GM23338 (cell line): Measurements from ENCODE around the gene TANGO2.

ENCODE experiments used
- CREB1 ChIP-seq: fragments of 250-450 bp; sonication (Bioruptor Pico); IDR thresholded peaks from 2 replicates; pipeline ENCODE4 v1.5.0; 2020; ENCODE audit warnings: low read depth, mild to moderate bottlenecking, moderate library complexity
- EZH2 ChIP-seq: fragments of 200-600 bp; sonication (generic); IDR thresholded peaks from one replicate; pipeline ENCODE4 v1.8.0; 2017; ENCODE audit warnings: antibody characterized with exemption, mild to moderate bottlenecking, low read depth; ENCODE audit not compliant: unreplicated experiment
- EZH2phosphoT487 ChIP-seq: fragments of 200-600 bp; sonication (generic); IDR thresholded peaks from one replicate; pipeline ENCODE4 v1.8.1; 2018; ENCODE audit warnings: antibody characterized with exemption; ENCODE audit not compliant: unreplicated experiment
- JUNB ChIP-seq: IDR thresholded peaks from one replicate; pipeline ENCODE4 v1.6.1; 2016; ENCODE audit warnings: antibody characterized with exemption; ENCODE audit not compliant: unreplicated experiment
- POLR2AphosphoS5 ChIP-seq: IDR thresholded peaks from 2 replicates; pipeline ENCODE4 v1.6.1; 2016; ENCODE audit warnings: antibody characterized with exemption, low read depth
- TF ChIP-seq, protein P1 (sequence below), 2 experiments: fragments of 200-600 bp in 1 of 2; sonication (generic) in 1 of 2; conservative IDR thresholded peaks; 2 replicates each; pipeline versions ENCODE4 v1.5.1 to v1.6.1; 2016 to 2017; ENCODE audit warnings: antibody characterized with exemption in 2 of 2, low read depth in 2 of 2, mild to moderate bottlenecking in 2 of 2, moderate library complexity in 1 of 2

DNA sequence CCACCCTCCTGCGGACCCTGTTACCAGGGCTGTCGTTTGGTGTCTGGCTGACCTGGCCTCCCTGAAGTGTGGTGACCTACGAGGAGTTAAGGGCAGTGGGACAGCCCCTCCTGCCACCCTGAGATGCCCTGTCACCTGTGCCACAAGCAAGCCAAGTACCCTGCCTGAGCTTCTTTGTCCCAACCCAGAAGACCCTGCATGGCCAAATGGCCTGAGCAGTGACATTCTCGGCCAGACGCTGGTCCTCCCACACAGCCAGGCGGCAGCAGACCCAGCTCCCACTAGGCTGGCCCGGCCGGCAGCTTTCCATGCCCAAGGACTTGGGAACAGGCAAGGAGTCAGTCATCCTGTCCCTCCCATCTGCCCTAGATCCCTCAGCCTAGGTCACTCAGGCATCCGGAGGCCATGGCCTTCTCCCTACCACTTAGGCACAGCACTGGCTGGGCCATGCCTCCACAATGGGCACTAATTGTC is 11.9 kb upstream of the TANGO2 start:
- TF ChIP-seq, protein P1, sequence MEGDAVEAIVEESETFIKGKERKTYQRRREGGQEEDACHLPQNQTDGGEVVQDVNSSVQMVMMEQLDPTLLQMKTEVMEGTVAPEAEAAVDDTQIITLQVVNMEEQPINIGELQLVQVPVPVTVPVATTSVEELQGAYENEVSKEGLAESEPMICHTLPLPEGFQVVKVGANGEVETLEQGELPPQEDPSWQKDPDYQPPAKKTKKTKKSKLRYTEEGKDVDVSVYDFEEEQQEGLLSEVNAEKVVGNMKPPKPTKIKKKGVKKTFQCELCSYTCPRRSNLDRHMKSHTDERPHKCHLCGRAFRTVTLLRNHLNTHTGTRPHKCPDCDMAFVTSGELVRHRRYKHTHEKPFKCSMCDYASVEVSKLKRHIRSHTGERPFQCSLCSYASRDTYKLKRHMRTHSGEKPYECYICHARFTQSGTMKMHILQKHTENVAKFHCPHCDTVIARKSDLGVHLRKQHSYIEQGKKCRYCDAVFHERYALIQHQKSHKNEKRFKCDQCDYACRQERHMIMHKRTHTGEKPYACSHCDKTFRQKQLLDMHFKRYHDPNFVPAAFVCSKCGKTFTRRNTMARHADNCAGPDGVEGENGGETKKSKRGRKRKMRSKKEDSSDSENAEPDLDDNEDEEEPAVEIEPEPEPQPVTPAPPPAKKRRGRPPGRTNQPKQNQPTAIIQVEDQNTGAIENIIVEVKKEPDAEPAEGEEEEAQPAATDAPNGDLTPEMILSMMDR (conservative IDR thresholded peaks at IDR 0.05; ENCODE audit: low read depth in 2 of 2), result no peak
- no peak for TF ChIP-seq EZH2phosphoT487
- TF ChIP-seq CREB1 (CRISPR knock-in tag), result no peak
- no peak for TF ChIP-seq EZH2
- no peak for TF ChIP-seq POLR2AphosphoS5
- TF ChIP-seq JUNB, result no peak
